ENCODE measurements around the gene MEA1. TPM values are rescaled to one million over a fixed set of nuclear protein-coding genes. Genes with fewer than 3 reads are reported as not detected.
"Not testable (repeated sequence)": the region's sequence is repeated elsewhere in the genome, so short reads cannot be mapped to it uniquely, and the experiment has no call there.

The MEA1 gene
- total RNA-seq, 1 experiment from 2014 or later = 102 TPM

- Histone ChIP-seq H3K4me3 (ENCODE audit: insufficient read depth, low read depth, low read length) (no peak overlapping the region), H3K36me3 (replicated peaks; ENCODE audit: control insufficient read depth, insufficient read depth, low read length) (peaks cover 31% of the 10 kb centered on the region), H3K27me3 (ENCODE audit: control insufficient read depth, insufficient read depth, low read length) (no peaks in the 10 kb centered on the region)
- DNase-seq = no peak
Measured at GRCh38 chr6:43006251-43006650, 7.5 kb downstream of the MEA1 start.

GRCh38 chr6:43005844-43006243 is 7.9 kb downstream of the MEA1 start:
- Histone ChIP-seq H3K4me3 (ENCODE audit: insufficient read depth, low read depth, low read length) (no peak overlapping the region), H3K27me3 (ENCODE audit: control insufficient read depth, insufficient read depth, low read length) (no peaks in the 10 kb centered on the region), H3K36me3 (replicated peaks; ENCODE audit: control insufficient read depth, insufficient read depth, low read length) (peaks cover 27% of the 10 kb centered on the region)
- no peak for DNase-seq

- H3K36me3 ChIP-seq (replicated peaks; ENCODE audit: control insufficient read depth, insufficient read depth, low read length) = no peaks in the 10 kb centered on the region; the same call in none of the 2 replicates
- no peak for DNase-seq
- no peaks in the 10 kb centered on the region for H3K27me3 ChIP-seq (ENCODE audit: control insufficient read depth, insufficient read depth, low read length)
- no peak overlapping the region for H3K4me3 ChIP-seq (ENCODE audit: insufficient read depth, low read depth, low read length)
Measured at GRCh38 chr6:43001843-43002242, 11.9 kb downstream of the MEA1 start.

- DNase-seq; H3K4me3 ChIP-seq (ENCODE audit: insufficient read depth, low read depth, low read length); H3K27me3 ChIP-seq (ENCODE audit: control insufficient read depth, insufficient read depth, low read length): not testable (repeated sequence)
Measured at GRCh38 chr6:42998205-42998604, 15.5 kb downstream of the MEA1 start.

GRCh38 chr6:42996513-42996912 is 17.2 kb downstream of the MEA1 start:
- H3K27me3 ChIP-seq (ENCODE audit: control insufficient read depth, insufficient read depth, low read length) = no peaks in the 10 kb centered on the region
- no peak overlapping the region for H3K4me3 ChIP-seq (ENCODE audit: insufficient read depth, low read depth, low read length)
- H3K36me3 ChIP-seq (replicated peaks; ENCODE audit: control insufficient read depth, insufficient read depth, low read length) = no peaks in the 10 kb centered on the region; the same call in 1 of the 2 replicates
- no peak for DNase-seq

More at GRCh38 chr6:42998205-42998604, 15.5 kb downstream of the MEA1 start:
- H3K36me3 ChIP-seq (replicated peaks; ENCODE audit: control insufficient read depth, insufficient read depth, low read length) = not testable (repeated sequence)

- no peak for DNase-seq
Measured at GRCh38 chr6:42993445-42993844, 20.3 kb downstream of the MEA1 start.

GRCh38 chr6:42989923-42990322 is 23.8 kb downstream of the MEA1 start:
- H3K27me3 ChIP-seq (ENCODE audit: control insufficient read depth, insufficient read depth, low read length) = no peaks in the 10 kb centered on the region; the same call in 1 of the 2 replicates
- DNase-seq = no peak
- H3K4me3 ChIP-seq (ENCODE audit: insufficient read depth, low read depth, low read length) = no peak overlapping the region
- H3K36me3 ChIP-seq (replicated peaks; ENCODE audit: control insufficient read depth, insufficient read depth, low read length) = peaks cover 4% of the 10 kb centered on the region

More at GRCh38 chr6:42993445-42993844, 20.3 kb downstream of the MEA1 start:
- Histone ChIP-seq H3K36me3 (replicated peaks; ENCODE audit: control insufficient read depth, insufficient read depth, low read length) (peaks cover 4% of the 10 kb centered on the region), H3K27me3 (ENCODE audit: control insufficient read depth, insufficient read depth, low read length) (no peaks in the 10 kb centered on the region), H3K4me3 (ENCODE audit: insufficient read depth, low read depth, low read length) (no peak overlapping the region)

- no peak overlapping the region for H3K4me3 ChIP-seq (ENCODE audit: insufficient read depth, low read depth, low read length)
- no peak for DNase-seq
- peaks cover 4% of the 10 kb centered on the region for H3K36me3 ChIP-seq (replicated peaks; ENCODE audit: control insufficient read depth, insufficient read depth, low read length)
- no peaks in the 10 kb centered on the region; the same call in 1 of the 2 replicates for H3K27me3 ChIP-seq (ENCODE audit: control insufficient read depth, insufficient read depth, low read length)
Measured at GRCh38 chr6:42988486-42989020, 25.2 kb downstream of the MEA1 start.

GRCh38 chr6:42987533-42988451 is 26.0 kb downstream of the MEA1 start:
- H3K36me3 ChIP-seq (replicated peaks; ENCODE audit: control insufficient read depth, insufficient read depth, low read length) = peaks cover 4% of the 10 kb centered on the region
- no peak overlapping the region for H3K4me3 ChIP-seq (ENCODE audit: insufficient read depth, low read depth, low read length)
- DNase-seq = no peak
- no peaks in the 10 kb centered on the region; the same call in 1 of the 2 replicates for H3K27me3 ChIP-seq (ENCODE audit: control insufficient read depth, insufficient read depth, low read length)

GRCh38 chr6:42984924-42985475 is 28.7 kb downstream of the MEA1 start:
- DNase-seq = peak; percentile 79
- Histone ChIP-seq H3K27me3 (ENCODE audit: control insufficient read depth, insufficient read depth, low read length) (no peaks in the 10 kb centered on the region; the same call in 1 of the 2 replicates), H3K36me3 (replicated peaks; ENCODE audit: control insufficient read depth, insufficient read depth, low read length) (peaks cover under 1% of the 10 kb centered on the region), H3K4me3 (ENCODE audit: insufficient read depth, low read depth, low read length) (peak overlapping the region; percentile 88)

- Histone ChIP-seq H3K27me3 (ENCODE audit: control insufficient read depth, insufficient read depth, low read length) (no peaks in the 10 kb centered on the region; the same call in 1 of the 2 replicates), H3K36me3 (replicated peaks; ENCODE audit: control insufficient read depth, insufficient read depth, low read length) (no peaks in the 10 kb centered on the region; the same call in none of the 2 replicates), H3K4me3 (ENCODE audit: insufficient read depth, low read depth, low read length) (peak within 1 kb of the TSS; percentile 88)
- peak; percentile 97 for DNase-seq
Measured at GRCh38 chr6:42984001-42984923, 29.5 kb downstream of the MEA1 start, which contains the start of gene PPP2R5D. PPP2R5D (plus strand) TSS chr6:42984570; CDS start chr6:42984678, 108 bp downstream.

GRCh38 chr6:42981836-42982235 is 31.9 kb downstream of the MEA1 start:
- Histone ChIP-seq H3K27me3 (ENCODE audit: control insufficient read depth, insufficient read depth, low read length) (no peaks in the 10 kb centered on the region; the same call in 1 of the 2 replicates), H3K36me3 (replicated peaks; ENCODE audit: control insufficient read depth, insufficient read depth, low read length) (no peaks in the 10 kb centered on the region), H3K4me3 (ENCODE audit: insufficient read depth, low read depth, low read length) (no peak overlapping the region)
- DNase-seq = no peak

GRCh38 chr6:42979523-42980177 is 34.1 kb downstream of the MEA1 start:
- H3K4me3 ChIP-seq (ENCODE audit: insufficient read depth, low read depth, low read length) = peak overlapping the region; percentile 77
- H3K36me3 ChIP-seq (replicated peaks; ENCODE audit: control insufficient read depth, insufficient read depth, low read length) = no peaks in the 10 kb centered on the region
- no peaks in the 10 kb centered on the region for H3K27me3 ChIP-seq (ENCODE audit: control insufficient read depth, insufficient read depth, low read length)
- no peak for DNase-seq
